ENCODE results near the gene FCN1. TPM values are rescaled to one million over a fixed set of nuclear protein-coding genes. Genes with fewer than 3 reads are reported as not detected.

The FCN1 gene
- polyA plus RNA-seq, 3 donors = 2,884 to 7,680 (median 6,268) TPM

- peak overlapping the region in 1 of 3 experiments; percentile 26 for H3K4me3 ChIP-seq (replicated peaks in 1 of 3; ENCODE audit: low read depth in 2 of 3, low read length in 3 of 3)
- no peak overlapping the region for H3K9ac ChIP-seq (ENCODE audit: insufficient read depth, low read length, poor library complexity, severe bottlenecking)
- no peaks in the 10 kb centered on the region for H3K79me2 ChIP-seq (ENCODE audit: insufficient read depth, low read length)
- Mint-ChIP-seq H3K4me1 (peaks cover 32% of the 10 kb centered on the region), H3K36me3 (no peaks in the 10 kb centered on the region), H3K27me3 (ENCODE audit: low read depth in 3 of 3) (peaks cover 17 to 36% (median 17%) of the 10 kb centered on the region in 3 donors), H3K4me3 (peak overlapping the region; percentile 28 to 74), H3K27ac (peak overlapping the region in 4 of 7 donors; percentile 2 to 43 (median 4)), H3K9me3 (peaks cover 4 to 16% (median 7%) of the 10 kb centered on the region in 7 donors)
- peaks cover 11 to 13% of the 10 kb centered on the region in 2 donors for H3K9me3 ChIP-seq (replicated peaks in 1 of 2; ENCODE audit: control insufficient read depth in 1 of 2, insufficient read depth in 1 of 2, low read length in 2 of 2)
- no peak for TF ChIP-seq CTCF (IDR thresholded peaks at IDR 0.05)
- no peak overlapping the region for H2AFZ ChIP-seq (ENCODE audit: insufficient read depth, low read depth, low read length, poor library complexity, severe bottlenecking)
- peak overlapping the region; percentile 32 for H3K4me2 ChIP-seq (replicated peaks; ENCODE audit: extremely low read depth, low read length, poor library complexity, severe bottlenecking)
- H4K20me1 ChIP-seq (ENCODE audit: insufficient read depth, low read length) = no peaks in the 10 kb centered on the region
- H3K27me3 ChIP-seq (ENCODE audit: control insufficient read depth in 2 of 2, insufficient read depth in 2 of 2, low read length in 2 of 2) = peaks cover 0 to 7% of the 10 kb centered on the region in 2 donors
- 7% methylated on average over 7 of the region's 8 CpGs for WGBS (ENCODE audit: insufficient coverage)
- no peaks in the 10 kb centered on the region for H3K36me3 ChIP-seq (replicated peaks in 1 of 2; ENCODE audit: control insufficient read depth in 1 of 2, insufficient read depth in 2 of 2, low read length in 2 of 2)
- intact Hi-C loops (cut with micrococcal nuclease) = no loop called here
- peaks cover 30 to 38% of the 10 kb centered on the region in 2 donors for H3K4me1 ChIP-seq (ENCODE audit: control insufficient read depth in 1 of 2, insufficient read depth in 2 of 2, low read length in 2 of 2)
- DNase-seq = peak; percentile 11 to 68 (median 32)
- peak overlapping the region in 1 of 2 donors; percentile 5 for H3K27ac ChIP-seq (ENCODE audit: low read depth in 1 of 2, low read length in 2 of 2)
These were observed 26.7 kb downstream of the FCN1 start for GRCh38 chr9:134891053-134891452.

DNA sequence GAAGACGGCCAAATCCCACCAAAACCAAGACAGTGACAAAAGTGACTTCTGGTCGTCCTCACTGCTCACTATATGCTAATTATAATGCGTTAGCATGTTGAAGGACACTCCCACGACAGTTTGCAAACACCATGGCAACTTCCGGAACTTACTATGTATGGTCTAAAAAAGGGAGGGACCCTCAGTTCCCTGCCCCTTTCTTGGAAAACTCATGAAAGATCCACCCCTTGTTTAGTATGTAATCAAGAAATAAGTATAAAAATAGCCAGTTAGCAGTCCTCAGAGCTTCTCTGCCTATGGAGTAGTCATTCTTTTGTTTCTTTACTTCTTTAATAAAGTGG, 27.6 kb downstream of the FCN1 start:
- H3K27me3 Mint-ChIP-seq (ENCODE audit: low read depth in 3 of 3) = peaks cover 13 to 37% (median 18%) of the 10 kb centered on the region in 3 donors
- Histone ChIP-seq H3K27ac (ENCODE audit: low read depth in 1 of 2, low read length in 2 of 2) (no peak overlapping the region), H3K4me2 (replicated peaks; ENCODE audit: extremely low read depth, low read length, poor library complexity, severe bottlenecking) (no peak overlapping the region), H3K79me2 (ENCODE audit: insufficient read depth, low read length) (no peaks in the 10 kb centered on the region), H3K4me1 (ENCODE audit: control insufficient read depth in 1 of 2, insufficient read depth in 2 of 2, low read length in 2 of 2) (peaks cover 30 to 38% of the 10 kb centered on the region in 2 donors), H2AFZ (ENCODE audit: insufficient read depth, low read depth, low read length, poor library complexity, severe bottlenecking) (no peak overlapping the region), H3K4me3 (replicated peaks in 1 of 3; ENCODE audit: low read depth in 2 of 3, low read length in 3 of 3) (no peak overlapping the region), H4K20me1 (ENCODE audit: insufficient read depth, low read length) (no peaks in the 10 kb centered on the region), H3K9me3 (replicated peaks in 1 of 2; ENCODE audit: control insufficient read depth in 1 of 2, insufficient read depth in 1 of 2, low read length in 2 of 2) (peaks cover 10% of the 10 kb centered on the region in 2 donors), H3K27me3 (ENCODE audit: control insufficient read depth in 2 of 2, insufficient read depth in 2 of 2, low read length in 2 of 2) (peaks cover 0 to 7% of the 10 kb centered on the region in 2 donors), H3K9ac (ENCODE audit: insufficient read depth, low read length, poor library complexity, severe bottlenecking) (no peak overlapping the region), H3K36me3 (replicated peaks in 1 of 2; ENCODE audit: control insufficient read depth in 1 of 2, insufficient read depth in 2 of 2, low read length in 2 of 2) (no peaks in the 10 kb centered on the region)
- TF ChIP-seq CTCF (IDR thresholded peaks at IDR 0.05) = no peak
- peaks cover 3 to 13% (median 6%) of the 10 kb centered on the region in 7 donors for H3K9me3 Mint-ChIP-seq
- peaks cover 29% of the 10 kb centered on the region for H3K4me1 Mint-ChIP-seq
- intact Hi-C loops (cut with micrococcal nuclease) = no loop called here
- DNase-seq = no peak
- H3K4me3 Mint-ChIP-seq = no peak overlapping the region
- WGBS (ENCODE audit: insufficient coverage) = 33% methylated on average over 2 of the region's 5 CpGs
- H3K36me3 Mint-ChIP-seq = no peaks in the 10 kb centered on the region
- H3K27ac Mint-ChIP-seq = no peak overlapping the region

All from CD14-positive monocyte (primary cell).